Activated CD4-positive, alpha-beta memory T cell treated with anti-CD3 and anti-CD28 coated beads for 36 hours (primary cell): ENCODE results near the gene COA8. TPM values are rescaled to one million over a fixed set of nuclear protein-coding genes. Genes with fewer than 3 reads are reported as not detected.
"Not testable (repeated sequence)": the region's sequence is repeated elsewhere in the genome, so short reads cannot be mapped to it uniquely, and the experiment has no call there.

Source experiments
- CTCF ChIA-PET: fragments of 350-600 bp; sonication (Branson Sonifier 250); formaldehyde crosslinking; loops from one replicate; lab custom pipeline; 2021; ENCODE audit warnings: antibody characterized with exemption, inconsistent platforms; lab: Charles Lee
- POLR2A ChIA-PET: fragments of 350-600 bp; sonication (Branson Sonifier 250); formaldehyde crosslinking; loops from one replicate; lab custom pipeline; 2021; ENCODE audit warnings: antibody characterized with exemption; lab: Charles Lee
- DNase-seq: peaks from one replicate; pipeline ENCODE4 v3.0.0-alpha.2; 2020
- H3K27ac Mint-ChIP-seq: one replicate; pipeline ENCODE4 v1.8.0; 2021; ENCODE audit warnings: mixed read lengths
- H3K27me3 Mint-ChIP-seq: one replicate; pipeline ENCODE4 v1.8.0; 2021; ENCODE audit warnings: mixed read lengths
- H3K36me3 Mint-ChIP-seq: one replicate; pipeline ENCODE4 v1.8.0; 2021; ENCODE audit warnings: mixed read lengths
- H3K4me1 Mint-ChIP-seq: one replicate; pipeline ENCODE4 v1.8.0; 2021; ENCODE audit warnings: low read depth, mixed read lengths
- H3K4me3 Mint-ChIP-seq: one replicate; pipeline ENCODE4 v1.8.0; 2021; ENCODE audit warnings: mild to moderate bottlenecking, mixed read lengths
- H3K9me3 Mint-ChIP-seq: one replicate; pipeline ENCODE4 v1.8.0; 2021; ENCODE audit warnings: mixed read lengths
- intact Hi-C: fragments of 100-400 bp; cut with micrococcal nuclease; formaldehyde crosslinking; loops from one replicate; pipeline ENCODE4 v1.15.1; 2023
- total RNA-seq, 2 experiments: library from RNA; stranded (reverse); gene quantifications; one replicate each; pipeline ENCODE4 v1.2.3, GENCODE V29; 2021

The COA8 gene
- total RNA-seq, 2 experiments from 2014 or later: 46.2 to 48.9 TPM

DNA sequence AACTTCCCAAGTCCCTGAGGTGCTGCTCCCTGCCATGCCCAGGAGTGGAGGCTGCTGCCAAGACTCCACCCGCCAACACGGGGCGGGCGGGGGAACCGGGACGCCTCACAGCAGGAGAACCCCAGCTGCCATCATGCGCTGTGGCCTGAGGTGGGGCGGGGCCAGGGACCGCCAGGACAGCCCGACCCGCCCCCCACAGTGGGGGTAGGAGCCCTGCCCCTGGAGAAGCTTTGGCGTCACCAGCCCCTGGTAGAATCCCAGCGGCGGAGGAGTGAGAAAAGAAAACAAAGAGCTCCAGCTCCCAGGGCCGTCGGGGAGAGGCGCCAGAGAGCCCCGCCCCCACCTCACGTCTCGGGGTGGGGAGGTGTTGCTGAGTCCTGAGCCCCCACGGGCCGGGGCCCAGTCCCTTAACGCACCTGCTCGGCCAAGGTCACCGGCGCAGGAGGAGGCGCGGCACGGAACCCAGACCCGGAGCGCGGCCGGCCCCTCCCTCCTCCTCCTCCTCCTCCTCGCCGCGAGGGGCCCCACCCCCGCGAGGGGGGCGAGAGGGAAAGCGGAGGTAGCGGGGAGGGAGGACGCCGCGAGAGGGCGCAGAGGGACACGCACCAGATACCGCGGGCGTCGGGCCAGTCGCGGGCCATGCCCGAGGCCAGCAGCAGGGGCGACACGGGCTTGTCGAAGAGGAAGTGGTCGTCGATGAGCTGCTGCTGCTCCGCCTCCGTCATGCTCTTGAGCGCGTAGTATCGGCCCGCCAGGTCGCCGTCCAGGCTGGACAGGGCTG lies 41.9 kb upstream of the COA8 start:
- Mint-ChIP-seq H3K9me3 (no peaks in the 10 kb centered on the region), H3K27ac (no peak overlapping the region), H3K4me3 (peak overlapping the region; percentile 32), H3K4me1 (peaks cover 9% of the 10 kb centered on the region), H3K36me3 (no peaks in the 10 kb centered on the region), H3K27me3 (peaks cover 5% of the 10 kb centered on the region)
- CTCF ChIA-PET: interaction anchor here (0.6 to 6.8 kb wide), 6 partner anchors 9 to 208 kb away, joined by 3 to 63 read pairs (median 4); partner anchors contain the start of gene TRMT61A
- POLR2A ChIA-PET: interaction anchor here (0.6 kb wide), 1 partner anchor 382 kb away, joined by 3 read pairs; no protein-coding TSS in a partner anchor
- intact Hi-C loops: loop anchor here (10.0 kb wide), 1 partner anchor 186 kb away; the partner anchor contains the start of gene EIF5
- DNase-seq: peak; percentile 70

- Mint-ChIP-seq H3K4me3 (no peak overlapping the region), H3K9me3 (no peaks in the 10 kb centered on the region), H3K4me1 (peaks cover 9% of the 10 kb centered on the region), H3K36me3 (no peaks in the 10 kb centered on the region), H3K27ac (no peak overlapping the region), H3K27me3 (peaks cover 5% of the 10 kb centered on the region)
- CTCF ChIA-PET: interaction anchor here (0.6 to 6.8 kb wide), 5 partner anchors 8 to 158 kb away, joined by 3 to 63 read pairs (median 4); partner anchors contain the start of gene TRMT61A
- POLR2A ChIA-PET: no interaction called here
- intact Hi-C loops: loop anchor here (10.0 kb wide), 1 partner anchor 187 kb away; the partner anchor contains the start of gene EIF5
- no peak for DNase-seq
Observed at GRCh38 chr14:103521438-103521950, 41.3 kb upstream of the COA8 start.

DNA sequence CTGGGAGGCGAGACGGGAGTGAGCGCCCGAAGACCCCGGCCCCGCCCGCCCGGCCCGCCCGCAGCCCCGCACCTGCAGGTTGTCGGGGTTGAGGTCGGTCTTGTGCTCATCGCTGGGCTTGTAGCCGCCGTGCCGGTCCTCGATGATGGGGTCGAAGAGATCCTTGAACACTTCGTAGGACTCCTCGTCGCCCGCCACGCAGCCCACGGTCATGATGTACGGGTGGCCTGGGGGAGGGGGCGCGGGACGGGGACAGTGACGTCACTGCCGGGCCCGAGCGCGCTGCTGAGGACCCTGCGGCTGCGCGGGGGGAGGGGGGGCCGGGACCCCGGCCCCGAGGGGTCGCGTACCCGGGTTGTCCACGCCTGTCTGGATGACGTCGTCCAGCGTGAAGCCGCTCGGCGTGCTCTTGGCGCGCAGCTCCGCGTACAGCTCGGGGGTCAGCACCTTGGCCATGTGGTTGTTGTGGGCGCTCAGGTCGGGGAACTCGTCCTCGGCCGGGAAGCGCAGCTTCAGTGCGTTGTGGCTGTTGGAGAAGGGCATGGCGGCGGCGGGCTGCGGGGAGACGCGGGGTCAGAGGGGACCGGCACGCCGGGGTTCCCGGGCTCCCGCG lies 40.7 kb upstream of the COA8 start:
- Mint-ChIP-seq H3K4me3 (peak overlapping the region; percentile 20), H3K4me1 (peaks cover 10% of the 10 kb centered on the region), H3K9me3 (no peaks in the 10 kb centered on the region), H3K27ac (no peak overlapping the region), H3K36me3 (no peaks in the 10 kb centered on the region), H3K27me3 (peaks cover 5% of the 10 kb centered on the region)
- CTCF ChIA-PET: interaction anchor here (6.8 kb wide), 1 partner anchor 24 kb away, joined by 63 read pairs; no protein-coding TSS in a partner anchor
- POLR2A ChIA-PET: interaction anchor here (0.6 kb wide), 1 partner anchor 16 kb away, joined by 5 read pairs; no protein-coding TSS in a partner anchor
- intact Hi-C loops: loop anchor here (10.0 kb wide), 1 partner anchor 187 kb away; the partner anchor contains the start of gene EIF5
- peak; percentile 28 for DNase-seq

GRCh38 chr14:103522649-103523574 lies 39.8 kb upstream of the COA8 start, which contains the start of gene CKB:
TSS of gene CKB (minus strand) at chr14:103522830. CDS start at chr14:103522493, 337 bp downstream.
- no peaks in the 10 kb centered on the region for H3K9me3 Mint-ChIP-seq
- CTCF ChIA-PET: no interaction called here
- H3K4me1 Mint-ChIP-seq: peaks cover 18% of the 10 kb centered on the region
- H3K4me3 Mint-ChIP-seq: peak within 1 kb of the TSS; percentile 20
- H3K27me3 Mint-ChIP-seq: peaks cover 5% of the 10 kb centered on the region
- intact Hi-C loops: loop anchor here (10.0 kb wide), 1 partner anchor 188 kb away; the partner anchor contains the start of gene EIF5
- no peak within 1 kb of the TSS for H3K27ac Mint-ChIP-seq
- peak; percentile 32 for DNase-seq
- no peaks in the 10 kb centered on the region for H3K36me3 Mint-ChIP-seq
- POLR2A ChIA-PET: interaction anchor here (0.6 kb wide), 1 partner anchor 17 kb away, joined by 5 read pairs; no protein-coding TSS in a partner anchor

- no peak overlapping the region for H3K4me3 Mint-ChIP-seq
- CTCF ChIA-PET: no interaction called here
- no peak overlapping the region for H3K27ac Mint-ChIP-seq
- intact Hi-C loops: loop anchor here (10.0 kb wide), 1 partner anchor 189 kb away; the partner anchor contains the start of gene EIF5
- POLR2A ChIA-PET: no interaction called here
- peaks cover 5% of the 10 kb centered on the region for H3K27me3 Mint-ChIP-seq
- no peaks in the 10 kb centered on the region for H3K36me3 Mint-ChIP-seq
- peaks cover 21% of the 10 kb centered on the region for H3K4me1 Mint-ChIP-seq
- DNase-seq: no peak
- H3K9me3 Mint-ChIP-seq: no peaks in the 10 kb centered on the region
Observed at GRCh38 chr14:103523575-103523954, 39.2 kb upstream of the COA8 start.

DNA sequence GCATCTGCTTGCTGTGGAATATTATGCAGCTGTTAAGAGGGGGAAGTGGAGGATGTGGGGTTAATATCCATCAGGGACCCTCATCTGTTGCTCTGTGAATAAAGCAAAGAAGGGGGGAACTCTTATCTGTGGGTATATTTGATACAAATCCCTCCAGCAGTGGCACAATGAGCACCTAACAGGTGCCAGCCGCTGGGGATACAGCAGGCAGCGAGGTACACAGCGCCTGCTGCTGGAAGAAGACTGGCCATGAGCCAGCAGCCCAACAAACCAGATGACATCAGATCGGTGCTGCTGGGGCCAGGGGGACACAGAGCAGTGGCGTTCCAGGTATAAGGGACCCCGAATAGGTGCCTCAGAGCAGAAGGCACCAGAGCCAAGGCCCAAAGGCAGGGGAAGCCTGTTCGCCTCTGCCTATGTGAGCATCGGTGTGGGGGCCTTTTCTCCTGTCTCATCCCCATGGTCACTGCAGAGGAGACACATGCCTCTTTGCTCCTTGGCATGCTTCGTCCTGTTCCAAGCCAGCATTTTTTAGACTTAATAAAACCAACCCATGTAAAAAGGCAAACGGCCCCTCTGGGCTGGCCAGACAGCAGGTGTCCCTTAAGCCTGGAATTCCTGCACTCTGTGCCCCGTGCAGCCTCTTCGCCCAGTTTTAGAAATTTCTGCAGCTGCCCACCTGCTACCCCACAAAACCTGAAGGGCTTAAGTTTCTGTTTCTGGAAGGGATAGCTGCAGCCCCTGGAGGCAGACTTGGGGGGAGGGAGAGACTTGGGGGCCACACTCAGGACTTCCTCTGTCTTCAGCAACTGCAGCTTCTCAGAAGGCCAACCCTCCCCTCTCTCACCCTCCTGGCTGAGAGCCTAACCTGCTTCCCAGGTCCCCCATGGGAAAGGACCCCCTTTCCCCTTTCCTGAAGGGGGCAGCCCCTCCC lies 38.5 kb upstream of the COA8 start:
- DNase-seq: no peak
- Mint-ChIP-seq H3K27me3 (peaks cover 5% of the 10 kb centered on the region), H3K9me3 (no peaks in the 10 kb centered on the region), H3K4me3 (no peak overlapping the region), H3K27ac (no peak overlapping the region), H3K36me3 (no peaks in the 10 kb centered on the region), H3K4me1 (peaks cover 23% of the 10 kb centered on the region)
- intact Hi-C loops: loop anchor here (10.0 kb wide), 1 partner anchor 189 kb away; the partner anchor contains the start of gene EIF5
- ChIA-PET CTCF (no interaction called here), POLR2A (no interaction called here)

- CTCF ChIA-PET, DNase-seq, H3K9me3 Mint-ChIP-seq, H3K27ac Mint-ChIP-seq, H3K4me3 Mint-ChIP-seq, H3K36me3 Mint-ChIP-seq, H3K27me3 Mint-ChIP-seq: not testable (repeated sequence)
- peaks cover 30% of the 10 kb centered on the region for H3K4me1 Mint-ChIP-seq
- POLR2A ChIA-PET: interaction anchor here (0.6 kb wide), 1 partner anchor 136 kb away, joined by 3 read pairs; no protein-coding TSS in a partner anchor
- intact Hi-C loops: loop anchor here (10.0 kb wide), 1 partner anchor 191 kb away; the partner anchor contains the start of gene EIF5
Observed at GRCh38 chr14:103525430-103526246, 37.1 kb upstream of the COA8 start.

GRCh38 chr14:103526247-103526913 lies 36.4 kb upstream of the COA8 start:
- Mint-ChIP-seq H3K4me3 (no peak overlapping the region), H3K4me1 (peaks cover 37% of the 10 kb centered on the region), H3K36me3 (peaks cover 3% of the 10 kb centered on the region), H3K27me3 (peaks cover 5% of the 10 kb centered on the region), H3K27ac (no peak overlapping the region), H3K9me3 (no peaks in the 10 kb centered on the region)
- CTCF ChIA-PET: interaction anchor here (4.7 kb wide), 1 partner anchor 8 kb away, joined by 38 read pairs; no protein-coding TSS in a partner anchor
- DNase-seq: no peak
- POLR2A ChIA-PET: no interaction called here
- intact Hi-C loops: loop anchor here (10.0 kb wide), 1 partner anchor 192 kb away; the partner anchor contains the start of gene EIF5

DNA sequence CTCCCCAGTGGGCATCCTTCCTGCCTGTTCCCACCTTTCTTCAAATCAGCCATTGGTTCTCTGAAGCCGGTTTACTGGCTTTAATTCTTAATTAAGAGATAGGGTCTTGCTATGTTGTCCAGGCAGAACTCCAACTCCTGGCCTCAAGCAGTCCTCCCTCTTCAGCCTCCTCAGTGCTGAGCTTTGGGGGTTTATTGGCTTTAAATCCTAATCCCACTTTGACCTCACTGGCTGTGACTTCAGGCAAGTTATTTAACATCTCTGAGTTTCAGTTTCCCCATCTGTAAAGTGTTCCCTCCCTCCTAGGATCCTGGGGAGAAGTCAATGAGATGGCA lies 35.9 kb upstream of the COA8 start:
- no peaks in the 10 kb centered on the region for H3K9me3 Mint-ChIP-seq
- peaks cover 5% of the 10 kb centered on the region for H3K27me3 Mint-ChIP-seq
- peaks cover 4% of the 10 kb centered on the region for H3K36me3 Mint-ChIP-seq
- no peak for DNase-seq
- peaks cover 40% of the 10 kb centered on the region for H3K4me1 Mint-ChIP-seq
- POLR2A ChIA-PET: no interaction called here
- peak overlapping the region; percentile 30 for H3K27ac Mint-ChIP-seq
- peak overlapping the region; percentile 53 for H3K4me3 Mint-ChIP-seq
- intact Hi-C loops: loop anchor here (10.0 kb wide), 1 partner anchor 192 kb away; the partner anchor contains the start of gene EIF5
- CTCF ChIA-PET: interaction anchor here (1.6 to 4.7 kb wide), 2 partner anchors 8 to 19 kb away, joined by 5 to 38 read pairs; no protein-coding TSS in a partner anchor
